Esophagus muscularis mucosa (tissue), 4 donors: ENCODE data around the gene EIF3D. TPM values are rescaled to one million over a fixed set of nuclear protein-coding genes. Genes with fewer than 3 reads are reported as not detected.

Source experiments
- DNase-seq: peaks from one replicate; pipeline ENCODE4 v3.0.0-alpha.2; 2017; ENCODE audit errors: extremely low spot score
- H3K27ac ChIP-seq, 4 donors: fragments of 200-600 bp; sonication (generic); replicated peaks in 1 of 4; 1 replicate in 3 of 4; 2 replicates in 1 of 4; pipeline ENCODE4 v1.5.1; 2016 to 2019; ENCODE audit warnings: mild to moderate bottlenecking in 1 of 4
- H3K27me3 ChIP-seq, 4 donors: fragments of 200-600 bp; sonication (generic); one replicate each; pipeline versions ENCODE4 v1.5.1 to v1.6.0; 2016 to 2019
- H3K36me3 ChIP-seq, 4 donors: fragments of 200-600 bp; sonication (generic); one replicate each; pipeline ENCODE4 v1.5.1; 2016 to 2019
- H3K4me1 ChIP-seq, 4 donors: fragments of 200-600 bp; sonication (generic); one replicate each; pipeline ENCODE4 v1.5.1; 2016 to 2019
- H3K4me3 ChIP-seq, 4 donors: fragments of 200-600 bp; sonication (generic); 1 replicate in 2 of 4; 2 replicates in 2 of 4; pipeline ENCODE4 v1.5.1; 2016 to 2019; ENCODE audit warnings: mild to moderate bottlenecking in 4 of 4, moderate library complexity in 1 of 4
- H3K9me3 ChIP-seq, 4 donors: fragments of 200-600 bp; sonication (generic); 1 replicate in 3 of 4; 2 replicates in 1 of 4; pipeline ENCODE4 v1.5.1; 2016 to 2019
- CTCF ChIP-seq, 3 experiments: fragments of 200-600 bp in 2 of 3; fragments of 450-650 bp in 1 of 3; sonication (generic) in 2 of 3; IDR thresholded peaks; one replicate each; pipeline ENCODE4 v1.5.1; 2017 to 2019; ENCODE audit warnings: antibody characterized with exemption in 3 of 3, mild to moderate bottlenecking in 2 of 3, moderate library complexity in 1 of 3
- EP300 ChIP-seq: sonication (generic); formaldehyde crosslinking; IDR thresholded peaks from one replicate; pipeline ENCODE4 v1.6.1; 2017; ENCODE audit warnings: antibody characterized with exemption
- POLR2A ChIP-seq: fragments of 450-650 bp; IDR thresholded peaks from one replicate; pipeline ENCODE4 v1.6.1; 2017; ENCODE audit warnings: antibody characterized with exemption, moderate library complexity, mild to moderate bottlenecking, low read depth
- POLR2AphosphoS5 ChIP-seq, 2 donors: sonication (generic); formaldehyde crosslinking; IDR thresholded peaks; one replicate each; pipeline ENCODE4 v1.6.1; 2017; ENCODE audit warnings: antibody characterized with exemption in 2 of 2
- WGBS: methylation state at CpG from one replicate; pipeline ENCODE4 v1.1.5; 2018; 5-methylcytosine and 5-hydroxymethylcytosine counted together
- intact Hi-C: fragments of 100-400 bp; cut with DNase I; formaldehyde crosslinking; loops from one replicate; pipeline ENCODE4 v1.15.1; 2023
- total RNA-seq, 4 donors: library from RNA; depleted of rRNA; stranded (reverse); fragments of >200 nt; gene quantifications; one replicate each; pipeline versions ENCODE4 v1.1.0 to v1.2.1, GENCODE V29; 2016

The EIF3D gene
- total RNA-seq, 4 donors from 2014 or later = 200 to 282 (median 252) TPM

GRCh38 chr22:36573815-36574363 is 44.9 kb upstream of the EIF3D start:
- H3K27ac ChIP-seq = no peak overlapping the region
- no peaks in the 10 kb centered on the region for H3K4me1 ChIP-seq
- intact Hi-C loops = no loop called here
- WGBS = 40% methylated on average over 9 of the region's 9 CpGs
- H3K9me3 ChIP-seq = no peaks in the 10 kb centered on the region
- H3K27me3 ChIP-seq = peaks cover 0 to 43% (median 0%) of the 10 kb centered on the region in 4 donors
- no peak for DNase-seq
- H3K36me3 ChIP-seq = no peaks in the 10 kb centered on the region
- no peak overlapping the region for H3K4me3 ChIP-seq
- no peak for TF ChIP-seq EP300
- no peak for TF ChIP-seq POLR2AphosphoS5 (IDR thresholded peaks at IDR 0.05)
- TF ChIP-seq POLR2A = no peak
- TF ChIP-seq CTCF (IDR thresholded peaks at IDR 0.05) = no peak

GRCh38 chr22:36571991-36572390 is 43.0 kb upstream of the EIF3D start:
- no peak overlapping the region for H3K4me3 ChIP-seq
- peaks cover 0 to 49% (median 0%) of the 10 kb centered on the region in 4 donors for H3K27me3 ChIP-seq
- TF ChIP-seq POLR2A (no peak), POLR2AphosphoS5 (IDR thresholded peaks at IDR 0.05) (no peak), EP300 (no peak), CTCF (IDR thresholded peaks at IDR 0.05) (no peak)
- intact Hi-C loops = no loop called here
- H3K4me1 ChIP-seq = no peaks in the 10 kb centered on the region
- no peaks in the 10 kb centered on the region for H3K36me3 ChIP-seq
- no peaks in the 10 kb centered on the region for H3K9me3 ChIP-seq
- H3K27ac ChIP-seq = no peak overlapping the region
- WGBS = 100% methylated on average over 2 of the region's 2 CpGs
- DNase-seq = no peak

GRCh38 chr22:36569999-36570398 is 41.0 kb upstream of the EIF3D start:
- Histone ChIP-seq H3K4me3 (no peak overlapping the region), H3K36me3 (no peaks in the 10 kb centered on the region), H3K4me1 (no peaks in the 10 kb centered on the region), H3K27ac (no peak overlapping the region), H3K27me3 (peaks cover 0 to 65% (median 0%) of the 10 kb centered on the region in 4 donors), H3K9me3 (no peaks in the 10 kb centered on the region)
- peak in 1 of 3 experiments; percentile 8 for TF ChIP-seq CTCF (IDR thresholded peaks at IDR 0.05)
- TF ChIP-seq EP300 = no peak
- DNase-seq = no peak
- intact Hi-C loops = no loop called here
- 40% methylated on average over 12 of the region's 12 CpGs for WGBS

GRCh38 chr22:36568846-36569245 is 39.9 kb upstream of the EIF3D start:
- intact Hi-C loops = no loop called here
- no peak for DNase-seq
- Histone ChIP-seq H3K4me3 (no peak overlapping the region), H3K27ac (no peak overlapping the region), H3K4me1 (no peaks in the 10 kb centered on the region), H3K36me3 (no peaks in the 10 kb centered on the region), H3K9me3 (no peaks in the 10 kb centered on the region), H3K27me3 (peaks cover 0 to 66% (median 4%) of the 10 kb centered on the region in 4 donors)
- WGBS = 84% methylated on average over 6 of the region's 6 CpGs
- TF ChIP-seq EP300 (no peak), POLR2A (no peak), POLR2AphosphoS5 (IDR thresholded peaks at IDR 0.05) (no peak), CTCF (IDR thresholded peaks at IDR 0.05) (no peak)

GRCh38 chr22:36566720-36567119 is 37.8 kb upstream of the EIF3D start:
- H3K27me3 ChIP-seq = peaks cover 0 to 81% (median 4%) of the 10 kb centered on the region in 4 donors
- H3K27ac ChIP-seq = no peak overlapping the region
- intact Hi-C loops = no loop called here
- no peak for TF ChIP-seq CTCF (IDR thresholded peaks at IDR 0.05)
- TF ChIP-seq POLR2AphosphoS5 (IDR thresholded peaks at IDR 0.05) = no peak
- no peak for TF ChIP-seq POLR2A
- TF ChIP-seq EP300 = no peak
- no peaks in the 10 kb centered on the region for H3K36me3 ChIP-seq
- DNase-seq = no peak
- H3K4me3 ChIP-seq = no peak overlapping the region
- no peaks in the 10 kb centered on the region for H3K9me3 ChIP-seq
- H3K4me1 ChIP-seq = no peaks in the 10 kb centered on the region
- 87% methylated on average over 8 of the region's 8 CpGs for WGBS
